Keratinocyte (primary cell): ENCODE results near the gene PADI1. TPM values are rescaled to one million over a fixed set of nuclear protein-coding genes. Genes with fewer than 3 reads are reported as not detected.

ENCODE experiments used
- DNase-seq: peaks from one replicate; pipeline ENCODE4 v3.0.0-alpha.2; 2011; ENCODE audit warnings: low read depth, missing footprints, low spot score
- FAIRE-seq: peaks from 2 replicates; lab custom pipeline; 2011; peaks lifted over from hg19 to GRCh38; lab: Jason Lieb, UNC
- H2AFZ ChIP-seq: 2 replicates; pipeline ENCODE4 v1.6.0; 2012; ENCODE audit warnings: low read length, control low read depth, inconsistent platforms; ENCODE audit not compliant: control insufficient read depth
- H3K27ac ChIP-seq: 2 replicates; pipeline ENCODE4 v1.5.1; 2011; ENCODE audit warnings: low read length; ENCODE audit not compliant: control insufficient read depth, insufficient read depth
- H3K27me3 ChIP-seq: 3 replicates; pipeline ENCODE4 v1.6.0; 2011; ENCODE audit warnings: low read length; ENCODE audit not compliant: control insufficient read depth, insufficient read depth; ENCODE audit errors: extremely low read depth
- H3K36me3 ChIP-seq, 2 experiments: 2 replicates in 1 of 2; 3 replicates in 1 of 2; pipeline ENCODE4 v1.5.1; 2011; ENCODE audit warnings: low read length in 2 of 2, mild to moderate bottlenecking in 1 of 2; ENCODE audit not compliant: control insufficient read depth in 2 of 2, insufficient read depth in 2 of 2; ENCODE audit errors: extremely low read depth in 1 of 2
- H3K4me1 ChIP-seq: 3 replicates; pipeline ENCODE4 v1.5.1; 2011; ENCODE audit warnings: low read length; ENCODE audit not compliant: control insufficient read depth, insufficient read depth; ENCODE audit errors: extremely low read depth
- H3K4me2 ChIP-seq: 3 replicates; pipeline ENCODE4 v1.6.0; 2011; ENCODE audit warnings: low read depth, low read length; ENCODE audit not compliant: control insufficient read depth, insufficient read depth; ENCODE audit errors: extremely low read depth
- H3K4me3 ChIP-seq, 3 experiments: fragments of 200-600 bp in 1 of 3; sonication (generic) in 1 of 3; 2 replicates in 2 of 3; 3 replicates in 1 of 3; pipeline ENCODE4 v1.5.1; 2011 to 2016; ENCODE audit warnings: low read length in 3 of 3, mild to moderate bottlenecking in 3 of 3, control low read depth in 2 of 3, inconsistent platforms in 1 of 3, low read depth in 1 of 3, mixed read lengths in 1 of 3, mixed run types in 1 of 3, moderate library complexity in 1 of 3; ENCODE audit not compliant: control insufficient read depth in 2 of 3, insufficient read depth in 2 of 3; ENCODE audit errors: extremely low read depth in 1 of 3
- H3K79me2 ChIP-seq: 2 replicates; pipeline ENCODE4 v1.6.0; 2012; ENCODE audit warnings: low read length; ENCODE audit not compliant: control insufficient read depth, insufficient read depth
- H3K9ac ChIP-seq: 3 replicates; pipeline ENCODE4 v1.6.0; 2011; ENCODE audit warnings: low read length; ENCODE audit not compliant: control insufficient read depth, insufficient read depth; ENCODE audit errors: extremely low read depth
- H3K9me1 ChIP-seq: 3 replicates; pipeline ENCODE4 v1.6.0; 2011; ENCODE audit warnings: low read length; ENCODE audit not compliant: control insufficient read depth, insufficient read depth; ENCODE audit errors: extremely low read depth
- H3K9me3 ChIP-seq: 2 replicates; pipeline ENCODE4 v1.5.1; 2012; ENCODE audit warnings: low read depth, low read length; ENCODE audit not compliant: control insufficient read depth
- H4K20me1 ChIP-seq: 3 replicates; pipeline ENCODE4 v1.6.0; 2011; ENCODE audit warnings: low read length; ENCODE audit not compliant: control insufficient read depth, insufficient read depth; ENCODE audit errors: extremely low read depth
- CTCF ChIP-seq, 3 experiments: IDR thresholded peaks in 1 of 3; conservative IDR thresholded peaks in 1 of 3; optimal IDR thresholded peaks in 1 of 3; 2 replicates in 2 of 3; 3 replicates in 1 of 3; pipeline versions ENCODE3 to v1.5.1; 2011; ENCODE audit warnings: low read length in 3 of 3, mild to moderate bottlenecking in 3 of 3, moderate library complexity in 2 of 3, control low read depth in 1 of 3, inconsistent platforms in 1 of 3; ENCODE audit not compliant: insufficient read depth in 2 of 3; ENCODE audit errors: extremely low read depth in 1 of 3
- EZH2 ChIP-seq: IDR thresholded peaks from one replicate; pipeline ENCODE4 v1.6.1; 2012; ENCODE audit warnings: inconsistent platforms, mild to moderate bottlenecking, low read length, moderate library complexity
- dilution Hi-C: fragments of 300-500 bp; cut with MboI; formaldehyde crosslinking; loops from one replicate; pipeline ENCODE4 v1.7.0; 2020; ENCODE audit warnings: low sequenced_read_pairs; ENCODE audit not compliant: extremely low pct_ligation_motif_present
- polyA plus RNA-seq, 5 experiments: library from polyadenylated mRNA; depleted of rRNA in 3 of 5; stranded (reverse) in 3 of 5; stranded (forward) in 1 of 5; unstranded in 1 of 5; fragments of >200 nt; gene quantifications; 1 replicate in 1 of 5; 2 replicates in 3 of 5; 3 replicates in 1 of 5; pipeline versions ENCODE4 v1.2.1 to v1.2.3, GENCODE V29; 2011 to 2012; ENCODE audit warnings: missing spikeins in 2 of 5, low read depth in 1 of 5, low replicate concordance in 1 of 5

Gene PADI1
- polyA plus RNA-seq, 1 donor (not counting 4 experiments of a cell fraction or from before 2014, with no cell fraction given), result 0.96 TPM

- no peak for TF ChIP-seq CTCF (optimal IDR thresholded peaks at IDR 0.05 in 1 of 3, IDR thresholded peaks at IDR 0.05 in 1 of 3, conservative IDR thresholded peaks at IDR 0.05 in 1 of 3; ENCODE audit: extremely low read depth in 1 of 3, insufficient read depth in 2 of 3, low read length in 3 of 3)
- no peak for TF ChIP-seq EZH2
- peak overlapping the region; percentile 5 for H3K27ac ChIP-seq
These were observed 10.1 kb downstream of the PADI1 start for GRCh38 chr1:17214876-17215544.

GRCh38 chr1:17215545-17215890 lies 10.6 kb downstream of the PADI1 start:
- Histone ChIP-seq H3K27ac (peak overlapping the region; percentile 5), H3K9ac (no peak overlapping the region), H3K27me3 (no peaks in the 10 kb centered on the region), H4K20me1 (no peaks in the 10 kb centered on the region), H3K4me3 (peak overlapping the region in 1 of 3 experiments; percentile 27), H3K9me3 (no peaks in the 10 kb centered on the region), H3K9me1 (no peaks in the 10 kb centered on the region), H3K36me3 (no peaks in the 10 kb centered on the region), H3K4me1 (peaks cover 40% of the 10 kb centered on the region), H3K79me2 (no peaks in the 10 kb centered on the region), H3K4me2 (peak overlapping the region; percentile 55), H2AFZ (no peak overlapping the region)
- dilution Hi-C loops, result no loop called here
- FAIRE-seq (peak; percentile 96), DNase-seq (peak; percentile 50)
- TF ChIP-seq CTCF (optimal IDR thresholded peaks at IDR 0.05 in 1 of 3, IDR thresholded peaks at IDR 0.05 in 1 of 3, conservative IDR thresholded peaks at IDR 0.05 in 1 of 3; ENCODE audit: extremely low read depth in 1 of 3, insufficient read depth in 2 of 3, low read length in 3 of 3) (no peak), EZH2 (no peak)

More at GRCh38 chr1:17214876-17215544, 10.1 kb downstream of the PADI1 start:
- Histone ChIP-seq H2AFZ (no peak overlapping the region), H3K79me2 (no peaks in the 10 kb centered on the region), H3K9me1 (no peaks in the 10 kb centered on the region), H3K4me1 (peaks cover 45% of the 10 kb centered on the region), H3K9ac (no peak overlapping the region), H3K4me3 (peak overlapping the region in 2 of 3 experiments; percentile 1 to 27), H3K9me3 (no peaks in the 10 kb centered on the region), H3K27me3 (no peaks in the 10 kb centered on the region), H3K4me2 (peak overlapping the region; percentile 55), H3K36me3 (no peaks in the 10 kb centered on the region), H4K20me1 (no peaks in the 10 kb centered on the region)
- DNase-seq, result peak; percentile 89
- peak; percentile 95 for FAIRE-seq
- dilution Hi-C loops, result no loop called here
